Measurements from ENCODE around the gene SYK.
"Not testable (repeated sequence)": the region's sequence is repeated elsewhere in the genome, so short reads cannot be mapped to it uniquely, and the experiment has no call there.

Gene SYK

DNA sequence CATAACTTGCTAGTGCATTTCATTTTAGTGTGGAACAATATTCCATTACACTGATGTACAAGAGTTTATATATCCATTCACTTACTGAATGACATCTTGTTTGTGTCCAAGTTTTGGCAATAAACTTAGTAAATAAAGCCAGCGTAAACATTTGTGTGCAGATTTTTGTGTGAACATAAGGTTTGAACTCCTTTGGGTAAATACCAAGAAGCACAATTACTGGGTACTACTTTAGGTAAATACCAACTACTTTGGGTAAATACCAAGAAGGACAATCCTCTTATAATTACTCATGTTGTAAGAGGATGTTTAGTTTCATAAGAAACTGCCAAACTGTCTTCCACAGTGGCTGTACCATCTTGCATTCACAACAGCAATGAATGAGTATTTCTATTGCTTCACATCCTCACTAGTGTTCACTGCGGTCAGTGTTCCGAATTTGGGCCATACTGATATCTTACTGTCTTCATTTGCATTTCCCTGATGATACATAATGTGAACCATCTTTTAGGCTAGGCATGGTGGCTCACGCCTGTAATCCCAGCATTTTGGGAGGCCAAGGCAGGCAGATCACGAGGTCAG, 2.3 kb upstream of the SYK start:
- no peak for DNase-seq

- DNase-seq = no peak
Observed at GRCh38 chr9:90801973-90802322, 329 bp downstream of the SYK start.

DNA sequence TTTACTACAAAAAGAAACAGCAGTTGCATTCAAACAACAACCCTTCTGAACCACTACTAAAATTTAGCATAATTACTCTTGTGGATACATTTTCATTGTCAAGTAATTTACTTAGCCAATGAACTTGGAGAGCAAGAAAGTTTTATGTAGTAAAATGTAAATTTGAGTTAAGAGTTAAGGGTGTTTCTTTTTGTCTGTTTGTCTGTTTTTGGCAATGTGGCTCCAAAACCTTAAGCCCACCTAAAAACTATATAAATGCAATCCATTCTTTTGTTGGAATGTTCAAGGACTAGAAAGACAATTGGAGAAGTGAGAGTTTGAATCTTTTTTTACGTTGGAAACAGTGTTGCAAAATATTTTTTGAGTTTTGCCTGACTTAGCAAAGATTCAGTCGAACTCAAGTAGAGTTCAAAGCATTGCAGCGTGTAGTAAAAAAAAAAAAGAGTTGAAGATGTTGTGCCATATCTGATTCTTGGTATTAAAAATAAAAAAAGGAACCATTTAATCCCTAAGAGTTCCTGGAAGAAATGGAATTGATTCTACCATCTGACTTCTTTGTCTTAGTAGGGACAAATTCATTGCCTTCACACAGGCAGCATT, 867 bp downstream of the SYK start:
- DNase-seq = peak; percentile 67

GRCh38 chr9:90803860-90804593, 2.4 kb downstream of the SYK start:
- DNase-seq = peak; percentile 68

DNA sequence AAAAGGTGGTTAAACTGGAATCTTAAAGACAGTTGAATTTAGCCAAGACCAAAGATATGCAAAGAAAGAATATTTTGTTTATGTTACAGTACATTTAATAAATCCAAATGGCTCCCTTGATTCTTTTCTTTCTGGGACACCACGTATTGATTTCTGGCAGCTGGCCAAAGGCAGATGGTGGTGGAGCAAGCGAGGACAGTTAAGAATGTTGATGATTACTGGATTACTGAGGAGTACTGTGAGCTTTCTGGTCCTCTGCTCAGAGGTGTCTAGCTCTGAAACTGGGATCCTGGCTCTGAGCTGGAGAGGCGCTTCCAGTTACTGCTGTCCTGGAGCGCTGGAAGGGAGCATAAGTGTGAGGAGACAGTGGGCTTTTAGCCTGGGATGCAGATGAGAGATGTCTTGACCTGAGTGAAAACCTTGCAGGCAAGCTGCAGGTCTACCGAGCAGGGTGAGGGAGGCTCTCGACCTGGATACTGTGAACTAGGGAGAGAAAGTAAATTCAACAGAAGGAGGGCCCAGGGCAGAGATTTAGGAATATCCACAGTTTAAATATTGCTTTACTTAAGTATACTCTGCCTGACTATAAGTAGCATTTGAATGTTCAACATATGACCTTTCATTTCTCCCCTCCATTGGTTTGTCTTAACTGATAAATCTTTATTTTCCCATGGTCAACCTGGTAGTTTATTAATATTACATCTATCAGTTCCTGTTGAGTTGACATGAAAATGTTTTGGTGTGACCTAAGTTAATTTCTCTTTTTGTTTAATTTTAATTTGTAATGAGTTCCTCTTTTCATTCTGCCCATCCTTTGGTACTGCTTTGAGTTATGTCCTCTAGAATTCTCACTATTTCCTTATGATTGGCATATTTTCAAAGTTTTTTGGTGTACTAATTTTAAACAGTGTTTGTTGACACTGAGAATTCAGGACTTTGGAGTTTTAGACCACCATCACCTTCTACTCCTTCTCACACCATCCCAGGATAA, 3.7 kb downstream of the SYK start:
- DNase-seq = peak; percentile 13

DNA sequence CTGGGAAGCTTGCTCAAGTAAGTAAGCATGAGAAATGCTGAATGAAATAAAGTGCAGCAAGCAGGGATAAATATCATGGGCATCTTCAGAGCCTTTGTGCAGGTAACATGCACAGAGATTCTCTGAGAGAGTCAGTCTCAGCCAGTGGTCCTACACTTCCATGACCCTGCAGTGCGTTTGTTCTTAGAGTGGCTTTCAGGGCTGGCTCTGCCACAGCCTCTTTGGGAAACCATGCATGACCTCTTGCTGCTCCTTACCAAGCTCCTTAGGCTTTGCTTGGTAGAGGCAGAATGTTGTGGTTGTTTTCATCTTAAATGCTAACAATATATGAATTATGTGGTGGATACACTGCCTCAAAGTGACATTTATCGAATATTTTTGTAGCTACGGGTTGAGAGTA, 5.4 kb downstream of the SYK start:
- no peak for DNase-seq

- DNase-seq = no peak
Observed at GRCh38 chr9:90808398-90808797, 6.8 kb downstream of the SYK start.

DNA sequence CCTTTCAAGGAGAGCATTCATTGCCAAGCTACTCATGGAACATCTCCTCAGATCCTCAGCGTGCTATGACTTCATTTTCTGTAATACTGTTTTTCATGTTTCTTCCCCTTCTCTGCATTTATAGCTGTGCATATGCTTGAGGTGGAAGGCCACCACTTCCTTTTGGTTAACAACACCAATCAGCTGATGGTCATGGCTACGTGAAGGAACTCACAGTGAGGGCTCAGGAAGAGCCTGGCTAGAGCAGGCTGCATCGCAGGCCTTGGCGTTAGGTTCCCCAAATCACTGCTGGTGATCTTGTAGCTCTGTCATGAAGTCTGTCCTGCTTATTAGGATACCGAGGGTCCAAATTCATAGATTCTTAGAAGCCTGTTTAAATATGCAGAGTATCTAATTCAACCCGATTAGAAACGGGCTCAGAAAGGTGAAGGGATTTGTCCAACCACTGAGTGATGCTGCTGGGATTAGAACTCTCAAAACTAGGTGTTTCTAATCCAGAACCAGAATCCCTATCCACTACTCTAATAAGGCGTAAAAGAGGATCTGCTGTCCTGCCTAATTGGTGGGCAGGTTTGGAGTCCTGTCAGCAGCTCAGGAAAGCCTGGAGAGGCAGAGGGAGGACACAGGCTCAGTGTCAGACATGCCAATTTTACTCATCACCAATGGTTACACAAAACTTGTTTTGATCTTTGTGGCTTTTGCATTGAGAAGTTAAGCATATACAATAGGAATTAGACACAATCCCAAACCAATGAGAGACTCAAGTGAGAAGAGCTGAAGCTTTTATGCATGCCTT, 7.5 kb downstream of the SYK start:
- DNase-seq = no peak

DNA sequence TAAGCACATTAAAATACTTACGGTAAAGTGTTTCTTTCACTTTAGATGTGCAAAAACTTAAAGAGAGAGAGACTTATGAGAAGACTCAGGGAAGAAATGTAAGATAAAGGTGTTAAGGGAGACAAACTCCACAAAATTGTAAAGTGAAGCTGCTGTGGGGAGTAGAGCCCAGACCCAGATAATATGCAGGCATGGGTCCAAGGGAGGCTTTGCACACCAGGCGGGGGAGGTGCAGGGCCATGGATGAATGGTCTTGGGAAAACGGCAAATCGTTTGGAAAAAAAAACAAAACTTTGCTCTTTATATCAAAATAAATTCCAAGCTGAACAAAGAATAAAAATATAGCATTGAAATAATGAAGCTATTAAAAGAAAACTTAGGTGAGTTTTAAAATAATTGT, 9.1 kb downstream of the SYK start:
- peak; percentile 14 for DNase-seq

- DNase-seq = no peak
Observed at GRCh38 chr9:90813046-90813445, 11.4 kb downstream of the SYK start.

DNA sequence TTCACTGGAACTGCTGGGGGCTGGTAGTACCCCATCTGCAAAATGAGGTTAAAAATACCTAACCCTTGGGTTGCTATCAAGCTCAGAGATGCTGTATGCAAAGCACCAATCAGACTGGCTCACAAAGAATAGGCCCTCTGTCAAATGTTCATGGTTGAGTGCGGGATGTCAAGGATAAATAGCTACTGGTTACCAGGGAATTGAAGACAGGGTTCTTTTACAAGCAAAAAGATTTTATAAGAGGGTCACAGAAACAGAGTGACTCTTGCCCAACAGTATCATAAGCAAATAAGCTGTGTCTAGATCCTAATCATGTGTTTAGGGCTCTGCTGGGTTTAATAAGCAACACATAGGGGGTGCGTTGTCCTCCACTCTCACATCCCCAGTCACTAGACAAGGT, 11.9 kb downstream of the SYK start:
- no peak for DNase-seq

DNA sequence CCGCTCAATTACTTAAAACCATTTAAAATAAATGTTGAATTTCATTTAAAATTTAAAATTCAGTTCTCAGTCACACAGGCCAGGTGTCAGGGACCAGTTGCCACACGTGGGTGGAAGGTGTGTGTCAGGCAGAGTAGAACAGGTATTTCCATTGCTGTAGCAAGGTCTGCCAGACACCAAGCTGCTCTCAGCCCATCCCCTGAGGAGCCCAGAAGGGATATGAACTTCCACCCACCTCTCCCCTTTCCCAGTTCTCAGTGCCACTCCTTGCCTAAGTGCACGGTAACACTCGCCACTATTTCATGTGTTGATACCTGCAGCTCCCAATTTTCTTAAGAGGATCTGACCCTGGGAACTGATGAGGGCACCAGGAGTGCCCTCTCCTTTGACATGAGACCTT, 12.7 kb downstream of the SYK start:
- no peak for DNase-seq

- peak; percentile 90 for DNase-seq
Observed at GRCh38 chr9:90815183-90815943, 13.7 kb downstream of the SYK start.

GRCh38 chr9:90815944-90816357, 14.3 kb downstream of the SYK start:
- DNase-seq = no peak

DNA sequence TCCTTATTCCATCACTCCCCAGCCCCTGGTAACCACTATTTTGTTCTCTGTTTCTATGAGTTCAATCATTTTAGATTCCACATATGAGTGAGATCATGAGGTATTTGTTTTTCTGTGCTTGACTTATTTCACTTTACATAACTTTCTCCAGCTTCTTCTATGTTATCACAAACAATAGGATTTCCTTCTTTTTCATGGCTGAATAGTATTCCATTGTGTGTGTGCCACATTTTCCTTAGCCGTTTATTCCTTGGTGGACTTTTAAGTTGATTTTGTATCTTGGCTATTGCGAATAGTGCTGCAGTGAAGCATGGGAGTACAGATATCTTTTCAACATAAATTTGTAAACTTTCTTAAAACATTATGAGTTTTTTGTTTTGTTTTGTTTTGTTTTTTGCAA, 15.1 kb downstream of the SYK start:
- no peak for DNase-seq

DNA sequence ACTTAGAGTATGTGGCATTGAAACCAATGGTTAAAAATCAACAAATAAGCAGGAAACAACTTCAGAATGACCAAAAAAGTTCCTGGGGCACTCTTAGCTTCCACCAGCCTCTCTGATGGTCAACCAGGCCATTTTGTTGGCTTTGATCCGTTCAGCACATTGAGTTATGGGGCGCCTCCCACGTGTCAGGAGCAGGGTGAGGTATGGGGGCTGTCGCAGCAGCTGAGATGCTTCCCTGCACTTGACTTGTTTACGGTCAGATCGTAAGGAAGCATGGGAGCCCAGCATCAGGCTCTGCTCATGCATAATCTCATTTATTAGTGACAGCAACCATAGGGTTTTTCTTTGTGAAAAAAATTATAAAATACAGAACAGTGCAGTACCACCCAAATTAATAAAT, 16.7 kb downstream of the SYK start:
- no peak for DNase-seq

- DNase-seq = not testable (repeated sequence)
Observed at GRCh38 chr9:90820406-90820805, 18.8 kb downstream of the SYK start.

DNA sequence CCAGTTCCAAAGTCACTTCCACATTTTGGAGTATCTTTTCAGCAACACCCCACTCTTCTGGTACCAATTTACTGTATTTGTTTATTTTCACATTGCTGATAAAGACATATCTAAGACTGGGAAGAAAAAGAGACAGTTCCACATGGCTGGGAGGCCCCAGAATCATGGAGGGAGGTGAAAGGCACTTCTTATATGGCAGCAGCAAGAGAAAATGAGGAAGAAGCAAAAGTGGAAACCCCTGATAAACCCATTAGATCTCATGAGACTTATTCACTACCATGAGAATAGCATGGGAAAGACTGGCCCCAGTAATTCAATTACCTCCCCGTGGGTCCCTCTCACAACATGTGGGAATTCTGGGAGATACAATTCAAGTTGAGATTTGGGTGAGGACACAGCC, 19.6 kb downstream of the SYK start:
- DNase-seq = not testable (repeated sequence)

GRCh38 chr9:90821697-90822096, 20.1 kb downstream of the SYK start:
- DNase-seq = no peak

DNA sequence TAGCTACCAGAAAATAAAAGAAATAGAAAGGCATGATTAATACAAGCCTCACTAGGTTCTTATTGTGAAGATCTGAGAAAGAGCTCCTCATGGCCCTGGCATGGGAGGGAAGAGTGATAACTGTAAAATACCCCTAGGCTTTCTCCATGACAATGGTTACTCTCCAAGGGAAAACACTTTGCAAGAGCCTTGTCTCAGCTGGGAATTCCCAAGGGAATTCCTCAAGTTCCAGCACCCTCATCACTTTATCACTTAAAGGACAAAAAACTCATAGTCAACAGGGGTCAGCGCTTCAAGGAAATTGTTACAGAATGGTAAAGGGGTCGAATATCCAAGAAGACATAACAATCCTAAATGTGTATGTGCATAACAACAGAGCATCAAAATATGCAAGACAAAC, 21.2 kb downstream of the SYK start:
- DNase-seq = no peak

DNA sequence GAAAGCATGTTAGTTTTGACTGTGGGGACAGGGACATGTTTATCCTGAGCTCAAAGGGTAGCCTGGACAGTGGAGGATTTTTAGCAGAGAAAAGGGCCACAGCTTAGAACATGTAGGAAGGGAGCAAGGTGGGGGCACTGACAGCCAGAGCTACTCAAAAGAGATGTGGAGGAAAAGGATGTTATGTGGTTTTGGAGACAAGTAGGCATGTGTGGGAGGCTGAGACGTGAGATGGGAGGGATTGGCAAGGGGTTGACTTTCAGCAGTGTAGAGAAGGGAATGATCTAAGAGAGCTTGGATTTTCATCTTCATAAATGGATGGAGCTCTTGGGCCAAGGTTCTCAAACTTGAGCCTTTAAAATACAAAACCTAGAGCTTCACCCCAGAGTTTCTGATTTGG, 24.0 kb downstream of the SYK start:
- DNase-seq = no peak
